HUES64 (cell line): Measurements from ENCODE around the gene CLDN6.

Source experiments
- H3K27ac ChIP-seq: 2 replicates; pipeline ENCODE4 v1.7.0; 2013; ENCODE audit warnings: low read depth, low read length, inconsistent platforms
- H3K27me3 ChIP-seq: 2 replicates; pipeline ENCODE4 v1.6.1; 2013; ENCODE audit warnings: mild to moderate bottlenecking, low read length; ENCODE audit not compliant: insufficient read depth
- H3K36me3 ChIP-seq: 2 replicates; pipeline ENCODE4 v1.6.1; 2013; ENCODE audit warnings: mild to moderate bottlenecking, low read length; ENCODE audit not compliant: insufficient read depth
- H3K4me1 ChIP-seq: 2 replicates; pipeline ENCODE4 v1.6.1; 2013; ENCODE audit warnings: mild to moderate bottlenecking, low read length, moderate library complexity; ENCODE audit not compliant: insufficient read depth
- H3K4me3 ChIP-seq: 2 replicates; pipeline ENCODE4 v1.5.1; 2013; ENCODE audit warnings: mild to moderate bottlenecking, low read length, moderate library complexity
- H3K9ac ChIP-seq: 2 replicates; pipeline ENCODE4 v1.6.1; 2013; ENCODE audit warnings: mild to moderate bottlenecking, low read depth, low read length
- H3K9me3 ChIP-seq: 2 replicates; pipeline ENCODE4 v1.6.1; 2013; ENCODE audit warnings: low read depth, low read length; ENCODE audit not compliant: insufficient read depth
- WGBS: fragments of 150-250, 120-280 bp; methylation state at CpG from one replicate; pipeline ENCODE4 v1.1.7; 2013; ENCODE audit warnings: missing lambda C conversion rate; 5-methylcytosine and 5-hydroxymethylcytosine counted together

CLDN6 gene

GRCh38 chr16:3019594-3020246, 1.7 kb upstream of the CLDN6 start:
- Histone ChIP-seq H3K36me3 (peaks cover 16% of the 10 kb centered on the region), H3K9me3 (no peaks in the 10 kb centered on the region), H3K4me1 (peaks cover 18% of the 10 kb centered on the region), H3K27me3 (no peaks in the 10 kb centered on the region), H3K9ac (peak overlapping the region; percentile 44; the same call in 1 of the 2 replicates), H3K4me3 (peak overlapping the region; percentile 78), H3K27ac (peak overlapping the region; percentile 61)
- WGBS = 44% methylated on average over 39 of the region's 40 CpGs

- no peaks in the 10 kb centered on the region for H3K9me3 ChIP-seq
- peak overlapping the region; percentile 99 for H3K27ac ChIP-seq
- under 1% methylated on average over 20 of the region's 20 CpGs for WGBS
- H3K4me1 ChIP-seq = peaks cover 25% of the 10 kb centered on the region
- peak overlapping the region; percentile 98 for H3K9ac ChIP-seq
- H3K4me3 ChIP-seq = peak overlapping the region; percentile 97
- H3K27me3 ChIP-seq = peaks cover 9% of the 10 kb centered on the region; the same call in 1 of the 2 replicates
- peaks cover 21% of the 10 kb centered on the region for H3K36me3 ChIP-seq
Measured at GRCh38 chr16:3017344-3017743, 639 bp downstream of the CLDN6 start.

- Histone ChIP-seq H3K36me3 (peaks cover 21% of the 10 kb centered on the region), H3K9me3 (no peaks in the 10 kb centered on the region), H3K27ac (peak overlapping the region; percentile 24; the same call in 1 of the 2 replicates), H3K4me1 (peaks cover 28% of the 10 kb centered on the region), H3K27me3 (peaks cover 18% of the 10 kb centered on the region), H3K9ac (no peak overlapping the region), H3K4me3 (peak overlapping the region; percentile 29)
- WGBS = 85% methylated on average over 13 of the region's 13 CpGs
Measured at GRCh38 chr16:3015865-3016521, 2.0 kb downstream of the CLDN6 start.

- Histone ChIP-seq H3K27ac (no peak overlapping the region), H3K27me3 (peaks cover 18% of the 10 kb centered on the region), H3K4me1 (peaks cover 28% of the 10 kb centered on the region), H3K9ac (no peak overlapping the region), H3K9me3 (no peaks in the 10 kb centered on the region), H3K4me3 (no peak overlapping the region), H3K36me3 (peaks cover 21% of the 10 kb centered on the region)
- WGBS = 90% methylated on average over 6 of the region's 6 CpGs
Measured at GRCh38 chr16:3014971-3015370, 3.0 kb downstream of the CLDN6 start.

GRCh38 chr16:3013998-3014690, 3.8 kb downstream of the CLDN6 start:
- 70% methylated on average over 12 of the region's 12 CpGs for WGBS

GRCh38 chr16:3013491-3013951, 4.5 kb downstream of the CLDN6 start:
- H3K27me3 ChIP-seq = peaks cover 18% of the 10 kb centered on the region
- peaks cover 40% of the 10 kb centered on the region for H3K4me1 ChIP-seq
- no peaks in the 10 kb centered on the region for H3K9me3 ChIP-seq
- H3K4me3 ChIP-seq = no peak overlapping the region
- H3K27ac ChIP-seq = no peak overlapping the region; the same call in 1 of the 2 replicates
- H3K9ac ChIP-seq = no peak overlapping the region
- peaks cover 21% of the 10 kb centered on the region for H3K36me3 ChIP-seq
- 59% methylated on average over 27 of the region's 27 CpGs for WGBS

More at GRCh38 chr16:3013998-3014690, 3.8 kb downstream of the CLDN6 start:
- Histone ChIP-seq H3K4me3 (no peak overlapping the region), H3K9me3 (no peaks in the 10 kb centered on the region), H3K36me3 (peaks cover 21% of the 10 kb centered on the region), H3K27me3 (peaks cover 18% of the 10 kb centered on the region), H3K4me1 (peaks cover 34% of the 10 kb centered on the region), H3K9ac (no peak overlapping the region), H3K27ac (no peak overlapping the region; the same call in 1 of the 2 replicates)

- no peak within 1 kb of the TSS for H3K9ac ChIP-seq
- 15% methylated on average over 27 of the region's 27 CpGs for WGBS
- H3K4me3 ChIP-seq = peak within 1 kb of the TSS; percentile 56
Measured at GRCh38 chr16:3012828-3013420, 5.1 kb downstream of the CLDN6 start, which contains the start of gene CLDN9. Gene CLDN9 (plus strand): TSS chr16:3012923. CDS start chr16:3013363, 440 bp downstream.

GRCh38 chr16:3012246-3012645, 5.7 kb downstream of the CLDN6 start:
- peaks cover 18% of the 10 kb centered on the region for H3K27me3 ChIP-seq
- H3K36me3 ChIP-seq = peaks cover 21% of the 10 kb centered on the region
- peak overlapping the region; percentile 56 for H3K4me3 ChIP-seq
- 21% methylated on average over 19 of the region's 19 CpGs for WGBS
- no peak overlapping the region for H3K9ac ChIP-seq
- H3K27ac ChIP-seq = no peak overlapping the region; the same call in 1 of the 2 replicates
- H3K9me3 ChIP-seq = no peaks in the 10 kb centered on the region
- H3K4me1 ChIP-seq = peaks cover 46% of the 10 kb centered on the region

More at GRCh38 chr16:3012828-3013420, 5.1 kb downstream of the CLDN6 start, which contains the start of gene CLDN9:
- Histone ChIP-seq H3K4me1 (peaks cover 40% of the 10 kb centered on the region), H3K9me3 (no peaks in the 10 kb centered on the region), H3K36me3 (peaks cover 21% of the 10 kb centered on the region), H3K27me3 (peaks cover 18% of the 10 kb centered on the region), H3K27ac (peak within 1 kb of the TSS; percentile 24; the same call in 1 of the 2 replicates)

- WGBS = 96% methylated on average over 7 of the region's 8 CpGs
- Histone ChIP-seq H3K27me3 (peaks cover 18% of the 10 kb centered on the region), H3K4me1 (peaks cover 56% of the 10 kb centered on the region), H3K36me3 (peaks cover 13% of the 10 kb centered on the region), H3K9me3 (no peaks in the 10 kb centered on the region), H3K9ac (no peak overlapping the region), H3K4me3 (peak overlapping the region; percentile 44; the same call in 1 of the 2 replicates), H3K27ac (peak overlapping the region; percentile 98; the same call in 1 of the 2 replicates)
Measured at GRCh38 chr16:3010510-3010909, 7.5 kb downstream of the CLDN6 start.

GRCh38 chr16:3009568-3010390, 8.2 kb downstream of the CLDN6 start:
- H3K27me3 ChIP-seq = peaks cover 18% of the 10 kb centered on the region
- H3K4me3 ChIP-seq = peak overlapping the region; percentile 44
- H3K4me1 ChIP-seq = peaks cover 56% of the 10 kb centered on the region
- no peaks in the 10 kb centered on the region for H3K9me3 ChIP-seq
- 25% methylated on average over 21 of the region's 21 CpGs for WGBS
- peak overlapping the region; percentile 98 for H3K27ac ChIP-seq
- peaks cover 6% of the 10 kb centered on the region; the same call in 1 of the 2 replicates for H3K36me3 ChIP-seq
- H3K9ac ChIP-seq = peak overlapping the region; percentile 65
